Tibial artery (tissue), 4 donors: ENCODE measurements around the gene TRIM44.

Experiments used
- DNase-seq, 2 donors: peaks; one replicate each; pipeline ENCODE4 v3.0.0-alpha.2; 2019
- H3K27ac ChIP-seq, 2 donors: fragments of 200-600 bp; sonication (generic) in 1 of 2; 1 replicate in 1 of 2; 2 replicates in 1 of 2; pipeline ENCODE4 v1.5.1; 2018 to 2019; ENCODE audit warnings: mild to moderate bottlenecking in 1 of 2
- H3K27me3 ChIP-seq, 2 donors: fragments of 200-600 bp; sonication (generic) in 1 of 2; one replicate each; pipeline versions ENCODE4 v1.5.1 to v1.6.0; 2016 to 2019
- H3K36me3 ChIP-seq, 3 donors: fragments of 200-600 bp; sonication (generic) in 2 of 3; one replicate each; pipeline ENCODE4 v1.5.1; 2016 to 2019; ENCODE audit warnings: mild to moderate bottlenecking in 2 of 3
- H3K4me1 ChIP-seq, 4 donors: fragments of 200-600 bp; sonication (generic) in 2 of 4; 1 replicate in 3 of 4; 2 replicates in 1 of 4; pipeline ENCODE4 v1.5.1; 2016 to 2019
- H3K4me3 ChIP-seq, 2 donors: fragments of 200-600 bp; sonication (generic) in 1 of 2; 1 replicate in 1 of 2; 2 replicates in 1 of 2; pipeline ENCODE4 v1.5.1; 2018 to 2019; ENCODE audit warnings: mild to moderate bottlenecking in 2 of 2
- H3K9me3 ChIP-seq, 3 donors: fragments of 200-600 bp; sonication (generic) in 1 of 3; one replicate each; pipeline ENCODE4 v1.5.1; 2016 to 2019
- CTCF ChIP-seq, 2 experiments: fragments of 200-600 bp in 1 of 2; fragments of 450-650 bp in 1 of 2; IDR thresholded peaks; one replicate each; pipeline ENCODE4 v1.5.1; 2017 to 2019; ENCODE audit warnings: antibody characterized with exemption in 2 of 2, mild to moderate bottlenecking in 1 of 2, moderate library complexity in 1 of 2
- intact Hi-C: fragments of 100-400 bp; cut with DNase I; formaldehyde crosslinking; loops from one replicate; pipeline ENCODE4 v1.15.0; 2023; ENCODE audit warnings: low total_unique reads

Gene TRIM44

GRCh38 chr11:35811783-35812182 is 149.2 kb downstream of the TRIM44 start:
- no peak overlapping the region for H3K4me3 ChIP-seq
- H3K9me3 ChIP-seq, result no peaks in the 10 kb centered on the region
- H3K4me1 ChIP-seq, result no peaks in the 10 kb centered on the region
- no peak for TF ChIP-seq CTCF (IDR thresholded peaks at IDR 0.05)
- H3K27me3 ChIP-seq, result no peaks in the 10 kb centered on the region
- intact Hi-C loops, result no loop called here
- DNase-seq, result no peak
- no peak overlapping the region for H3K27ac ChIP-seq
- H3K36me3 ChIP-seq, result peaks cover 0 to 8% (median 3%) of the 10 kb centered on the region in 3 donors

- intact Hi-C loops, result no loop called here
- Histone ChIP-seq H3K9me3 (no peaks in the 10 kb centered on the region), H3K27ac (no peak overlapping the region), H3K4me1 (no peaks in the 10 kb centered on the region), H3K27me3 (no peaks in the 10 kb centered on the region), H3K4me3 (no peak overlapping the region), H3K36me3 (peaks cover 0 to 8% (median 6%) of the 10 kb centered on the region in 3 donors)
- no peak for TF ChIP-seq CTCF (IDR thresholded peaks at IDR 0.05)
- no peak for DNase-seq
Measured at GRCh38 chr11:35812828-35813227, 150.3 kb downstream of the TRIM44 start.

GRCh38 chr11:35814081-35814695 is 151.6 kb downstream of the TRIM44 start:
- Histone ChIP-seq H3K4me1 (no peaks in the 10 kb centered on the region), H3K4me3 (no peak overlapping the region), H3K9me3 (no peaks in the 10 kb centered on the region), H3K27ac (no peak overlapping the region), H3K36me3 (peaks cover 0 to 6% (median 3%) of the 10 kb centered on the region in 3 donors), H3K27me3 (no peaks in the 10 kb centered on the region)
- intact Hi-C loops, result no loop called here
- no peak for TF ChIP-seq CTCF (IDR thresholded peaks at IDR 0.05)
- no peak for DNase-seq

GRCh38 chr11:35814720-35815305 is 152.2 kb downstream of the TRIM44 start:
- DNase-seq, result no peak
- Histone ChIP-seq H3K27ac (no peak overlapping the region), H3K9me3 (no peaks in the 10 kb centered on the region), H3K4me3 (no peak overlapping the region), H3K27me3 (no peaks in the 10 kb centered on the region), H3K4me1 (no peaks in the 10 kb centered on the region), H3K36me3 (peaks cover 0 to 6% (median 3%) of the 10 kb centered on the region in 3 donors)
- intact Hi-C loops, result no loop called here
- TF ChIP-seq CTCF (IDR thresholded peaks at IDR 0.05), result no peak

GRCh38 chr11:35815556-35816315 is 153.2 kb downstream of the TRIM44 start:
- no peak for TF ChIP-seq CTCF (IDR thresholded peaks at IDR 0.05)
- intact Hi-C loops, result no loop called here
- H3K9me3 ChIP-seq, result no peaks in the 10 kb centered on the region
- DNase-seq, result peak in 1 of 2 donors; percentile 32
- H3K27me3 ChIP-seq, result no peaks in the 10 kb centered on the region
- H3K27ac ChIP-seq, result no peak overlapping the region
- no peaks in the 10 kb centered on the region for H3K4me1 ChIP-seq
- H3K4me3 ChIP-seq, result no peak overlapping the region
- peaks cover 0 to 6% (median 3%) of the 10 kb centered on the region in 3 donors for H3K36me3 ChIP-seq
